K562 (cell line): ENCODE measurements around the gene B3GALT4. TPM values are rescaled to one million over a fixed set of nuclear protein-coding genes. Genes with fewer than 3 reads are reported as not detected.

ENCODE experiments used
- ARNT ChIP-seq, 2 experiments: fragments of 450-650 bp; IDR thresholded peaks; 2 replicates each; pipeline ENCODE4 v1.6.1; 2016; ENCODE audit warnings: mild to moderate bottlenecking in 1 of 2
- FOXJ3 ChIP-seq: sonication (generic); formaldehyde crosslinking; IDR thresholded peaks from 2 replicates; pipeline ENCODE4 v1.4.0; 2020; ENCODE audit warnings: mild to moderate bottlenecking, missing genetic modification reagents
- GATAD2B ChIP-seq: fragments of 450-650 bp; IDR thresholded peaks from 2 replicates; pipeline ENCODE4 v1.6.1; 2017; ENCODE audit warnings: mild to moderate bottlenecking, borderline replicate concordance
- HNRNPUL1 ChIP-seq: fragments of 200-400 bp; formaldehyde crosslinking; IDR thresholded peaks from 2 replicates; pipeline ENCODE4 v1.6.1; 2017; ENCODE audit warnings: low read length
- KHSRP ChIP-seq: fragments of 450-650 bp; IDR thresholded peaks from 2 replicates; pipeline ENCODE4 v1.6.1; 2017
- MTA1 ChIP-seq: fragments of 450-650 bp; IDR thresholded peaks from 2 replicates; pipeline ENCODE4 v1.6.1; 2017; ENCODE audit warnings: borderline replicate concordance
- NFE2L1 ChIP-seq: fragments of 450-650 bp; IDR thresholded peaks from 2 replicates; pipeline ENCODE4 v1.6.1; 2016; ENCODE audit warnings: missing genetic modification characterization, low read depth, mild to moderate bottlenecking, missing compliant biosample characterization, moderate library complexity, borderline replicate concordance
- PHF8 ChIP-seq: fragments of 200-600 bp; sonication (generic); IDR thresholded peaks from 2 replicates; pipeline ENCODE4 v1.6.1; 2012; ENCODE audit warnings: mixed run types, mild to moderate bottlenecking, inconsistent platforms, low read length, moderate library complexity, borderline replicate concordance
- PYGO2 ChIP-seq: fragments of 450-650 bp; IDR thresholded peaks from 2 replicates; pipeline ENCODE4 v1.6.1; 2016; ENCODE audit warnings: mild to moderate bottlenecking, missing genetic modification characterization, moderate library complexity, missing compliant biosample characterization
- SMAD3 ChIP-seq: fragments of 450-650 bp; formaldehyde crosslinking; conservative IDR thresholded peaks from 2 replicates; pipeline ENCODE4 v1.4.0; 2020; ENCODE audit warnings: mild to moderate bottlenecking
- SMAD4 ChIP-seq: fragments of 250-450 bp; sonication (Bioruptor Pico); conservative IDR thresholded peaks from 2 replicates; pipeline ENCODE4 v1.8.0; 2021; ENCODE audit warnings: inconsistent platforms, mild to moderate bottlenecking, moderate library complexity
- ZNF436 ChIP-seq: fragments of 250-450, 450-650 bp; sonication (Bioruptor Pico); formaldehyde crosslinking; IDR thresholded peaks from 2 replicates; pipeline ENCODE4 v1.7.0; 2020; ENCODE audit warnings: mild to moderate bottlenecking
- ZNF644 ChIP-seq: fragments of 200-800 bp; sonication (Bioruptor generic); IDR thresholded peaks from 2 replicates; pipeline ENCODE4 v1.6.1; 2016; ENCODE audit warnings: low read depth, missing genetic modification characterization, missing compliant biosample characterization
- polyA plus RNA-seq, 8 experiments: library from polyadenylated mRNA; depleted of rRNA in 4 of 8; stranded (reverse) in 5 of 8; unstranded in 3 of 8; fragments of >200 nt; fragmentation: Nextera tagmentation in 2 of 8; fragmentation: Illumina TruSeq in 1 of 8; extraction: Ambion mirVana in 2 of 8; extraction: Trizol in 1 of 8; gene quantifications; 2 replicates each; pipeline versions ENCODE4 v1.2.1 to v1.2.3, GENCODE V29; 2011 to 2014; ENCODE audit warnings: inconsistent platforms in 1 of 8, missing spikeins in 1 of 8
- total RNA-seq, 7 experiments: library from RNA; depleted of rRNA in 6 of 7; stranded (reverse); fragments of >200 nt in 6 of 7; fragmentation: Illumina TruSeq in 2 of 7; extraction: Trizol in 2 of 7; gene quantifications; 2 replicates each; pipeline versions ENCODE4 v1.2.1 to v1.2.3, GENCODE V29; 2011 to 2021; ENCODE audit warnings: low replicate concordance in 1 of 7
- TF ChIP-seq, protein P1 (sequence below): fragments of 150-350 bp; IDR thresholded peaks from 2 replicates; pipeline ENCODE4 v1.6.1; 2014; ENCODE audit warnings: low read depth, mild to moderate bottlenecking, low read length, borderline replicate concordance
- TF ChIP-seq, protein P2 (sequence below), 2 experiments: IDR thresholded peaks; 2 replicates each; pipeline ENCODE4 v1.6.1; 2012; ENCODE audit warnings: improper control_type of control experiment in 2 of 2, low read depth in 2 of 2, low read length in 2 of 2, borderline replicate concordance in 1 of 2
- TF ChIP-seq, protein P3 (sequence below): fragments of 450-650 bp; formaldehyde crosslinking; IDR thresholded peaks from 2 replicates; pipeline ENCODE4 v1.4.0; 2022; ENCODE audit warnings: missing genetic modification characterization
- TF ChIP-seq, protein P4 (sequence below): sonication (generic); formaldehyde crosslinking; IDR thresholded peaks from 2 replicates; pipeline ENCODE4 v1.8.1; 2023; ENCODE audit warnings: mild to moderate bottlenecking, missing genetic modification reagents
- TF ChIP-seq, protein P5 (sequence below): IDR thresholded peaks from 2 replicates; pipeline ENCODE4 v1.6.1; 2016; ENCODE audit warnings: missing genetic modification characterization, missing compliant biosample characterization

B3GALT4 gene
- total and polyA plus RNA-seq, 9 of the 15 experiments (the other 6 are each of a cell fraction or from before 2014, with no cell fraction given): 0.11 to 1.3 (median 0.53) TPM; not detected in 1

DNA sequence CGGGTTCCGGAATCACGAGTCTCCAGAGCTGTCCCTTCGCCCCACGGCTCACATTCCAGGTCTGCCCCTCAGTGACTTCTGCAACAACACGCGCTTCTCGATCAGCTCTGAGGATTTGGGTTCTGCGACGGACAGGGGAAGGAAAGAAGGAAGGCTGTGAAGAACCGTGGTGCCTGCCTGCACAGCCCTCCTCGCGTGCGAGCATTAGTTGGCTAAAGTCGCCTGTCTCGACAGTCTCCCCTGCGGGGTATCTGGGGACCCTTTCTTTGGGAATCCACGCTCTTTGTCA is 28.3 kb upstream of the B3GALT4 start (continued):
- TF ChIP-seq, protein P1, sequence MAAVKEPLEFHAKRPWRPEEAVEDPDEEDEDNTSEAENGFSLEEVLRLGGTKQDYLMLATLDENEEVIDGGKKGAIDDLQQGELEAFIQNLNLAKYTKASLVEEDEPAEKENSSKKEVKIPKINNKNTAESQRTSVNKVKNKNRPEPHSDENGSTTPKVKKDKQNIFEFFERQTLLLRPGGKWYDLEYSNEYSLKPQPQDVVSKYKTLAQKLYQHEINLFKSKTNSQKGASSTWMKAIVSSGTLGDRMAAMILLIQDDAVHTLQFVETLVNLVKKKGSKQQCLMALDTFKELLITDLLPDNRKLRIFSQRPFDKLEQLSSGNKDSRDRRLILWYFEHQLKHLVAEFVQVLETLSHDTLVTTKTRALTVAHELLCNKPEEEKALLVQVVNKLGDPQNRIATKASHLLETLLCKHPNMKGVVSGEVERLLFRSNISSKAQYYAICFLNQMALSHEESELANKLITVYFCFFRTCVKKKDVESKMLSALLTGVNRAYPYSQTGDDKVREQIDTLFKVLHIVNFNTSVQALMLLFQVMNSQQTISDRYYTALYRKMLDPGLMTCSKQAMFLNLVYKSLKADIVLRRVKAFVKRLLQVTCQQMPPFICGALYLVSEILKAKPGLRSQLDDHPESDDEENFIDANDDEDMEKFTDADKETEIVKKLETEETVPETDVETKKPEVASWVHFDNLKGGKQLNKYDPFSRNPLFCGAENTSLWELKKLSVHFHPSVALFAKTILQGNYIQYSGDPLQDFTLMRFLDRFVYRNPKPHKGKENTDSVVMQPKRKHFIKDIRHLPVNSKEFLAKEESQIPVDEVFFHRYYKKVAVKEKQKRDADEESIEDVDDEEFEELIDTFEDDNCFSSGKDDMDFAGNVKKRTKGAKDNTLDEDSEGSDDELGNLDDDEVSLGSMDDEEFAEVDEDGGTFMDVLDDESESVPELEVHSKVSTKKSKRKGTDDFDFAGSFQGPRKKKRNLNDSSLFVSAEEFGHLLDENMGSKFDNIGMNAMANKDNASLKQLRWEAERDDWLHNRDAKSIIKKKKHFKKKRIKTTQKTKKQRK: no peak
- no peak for TF ChIP-seq NFE2L1 (tag)
- TF ChIP-seq PHF8: no peak
- TF ChIP-seq SMAD4: 0 out of 2 replicates have a peak, but pooled peaks have one; percentile 69
- TF ChIP-seq, protein P2, sequence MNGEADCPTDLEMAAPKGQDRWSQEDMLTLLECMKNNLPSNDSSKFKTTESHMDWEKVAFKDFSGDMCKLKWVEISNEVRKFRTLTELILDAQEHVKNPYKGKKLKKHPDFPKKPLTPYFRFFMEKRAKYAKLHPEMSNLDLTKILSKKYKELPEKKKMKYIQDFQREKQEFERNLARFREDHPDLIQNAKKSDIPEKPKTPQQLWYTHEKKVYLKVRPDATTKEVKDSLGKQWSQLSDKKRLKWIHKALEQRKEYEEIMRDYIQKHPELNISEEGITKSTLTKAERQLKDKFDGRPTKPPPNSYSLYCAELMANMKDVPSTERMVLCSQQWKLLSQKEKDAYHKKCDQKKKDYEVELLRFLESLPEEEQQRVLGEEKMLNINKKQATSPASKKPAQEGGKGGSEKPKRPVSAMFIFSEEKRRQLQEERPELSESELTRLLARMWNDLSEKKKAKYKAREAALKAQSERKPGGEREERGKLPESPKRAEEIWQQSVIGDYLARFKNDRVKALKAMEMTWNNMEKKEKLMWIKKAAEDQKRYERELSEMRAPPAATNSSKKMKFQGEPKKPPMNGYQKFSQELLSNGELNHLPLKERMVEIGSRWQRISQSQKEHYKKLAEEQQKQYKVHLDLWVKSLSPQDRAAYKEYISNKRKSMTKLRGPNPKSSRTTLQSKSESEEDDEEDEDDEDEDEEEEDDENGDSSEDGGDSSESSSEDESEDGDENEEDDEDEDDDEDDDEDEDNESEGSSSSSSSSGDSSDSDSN (IDR thresholded peaks at IDR 0.05; ENCODE audit: borderline replicate concordance in 1 of 2, low read depth in 2 of 2, low read length in 2 of 2): no peak
- TF ChIP-seq MTA1: no peak
- no peak for TF ChIP-seq SMAD3
- no peak for TF ChIP-seq HNRNPUL1
- TF ChIP-seq ARNT (IDR thresholded peaks at IDR 0.05): peak; percentile 52 to 88; a peak in 2 of 4 replicates
- TF ChIP-seq GATAD2B: no peak
- no peak for TF ChIP-seq FOXJ3 (CRISPR knock-in tag)
- TF ChIP-seq PYGO2 (tag): no peak
- no peak for TF ChIP-seq ZNF644
- TF ChIP-seq KHSRP: no peak
- TF ChIP-seq, protein P3, sequence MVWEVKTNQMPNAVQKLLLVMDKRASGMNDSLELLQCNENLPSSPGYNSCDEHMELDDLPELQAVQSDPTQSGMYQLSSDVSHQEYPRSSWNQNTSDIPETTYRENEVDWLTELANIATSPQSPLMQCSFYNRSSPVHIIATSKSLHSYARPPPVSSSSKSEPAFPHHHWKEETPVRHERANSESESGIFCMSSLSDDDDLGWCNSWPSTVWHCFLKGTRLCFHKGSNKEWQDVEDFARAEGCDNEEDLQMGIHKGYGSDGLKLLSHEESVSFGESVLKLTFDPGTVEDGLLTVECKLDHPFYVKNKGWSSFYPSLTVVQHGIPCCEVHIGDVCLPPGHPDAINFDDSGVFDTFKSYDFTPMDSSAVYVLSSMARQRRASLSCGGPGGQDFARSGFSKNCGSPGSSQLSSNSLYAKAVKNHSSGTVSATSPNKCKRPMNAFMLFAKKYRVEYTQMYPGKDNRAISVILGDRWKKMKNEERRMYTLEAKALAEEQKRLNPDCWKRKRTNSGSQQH (CRISPR knock-in tag): peak; percentile 6; the same call in 1 of the 2 replicates
- no peak for TF ChIP-seq ZNF436
- TF ChIP-seq, protein P4, sequence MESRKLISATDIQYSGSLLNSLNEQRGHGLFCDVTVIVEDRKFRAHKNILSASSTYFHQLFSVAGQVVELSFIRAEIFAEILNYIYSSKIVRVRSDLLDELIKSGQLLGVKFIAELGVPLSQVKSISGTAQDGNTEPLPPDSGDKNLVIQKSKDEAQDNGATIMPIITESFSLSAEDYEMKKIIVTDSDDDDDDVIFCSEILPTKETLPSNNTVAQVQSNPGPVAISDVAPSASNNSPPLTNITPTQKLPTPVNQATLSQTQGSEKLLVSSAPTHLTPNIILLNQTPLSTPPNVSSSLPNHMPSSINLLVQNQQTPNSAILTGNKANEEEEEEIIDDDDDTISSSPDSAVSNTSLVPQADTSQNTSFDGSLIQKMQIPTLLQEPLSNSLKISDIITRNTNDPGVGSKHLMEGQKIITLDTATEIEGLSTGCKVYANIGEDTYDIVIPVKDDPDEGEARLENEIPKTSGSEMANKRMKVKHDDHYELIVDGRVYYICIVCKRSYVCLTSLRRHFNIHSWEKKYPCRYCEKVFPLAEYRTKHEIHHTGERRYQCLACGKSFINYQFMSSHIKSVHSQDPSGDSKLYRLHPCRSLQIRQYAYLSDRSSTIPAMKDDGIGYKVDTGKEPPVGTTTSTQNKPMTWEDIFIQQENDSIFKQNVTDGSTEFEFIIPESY: no peak
- TF ChIP-seq, protein P5, sequence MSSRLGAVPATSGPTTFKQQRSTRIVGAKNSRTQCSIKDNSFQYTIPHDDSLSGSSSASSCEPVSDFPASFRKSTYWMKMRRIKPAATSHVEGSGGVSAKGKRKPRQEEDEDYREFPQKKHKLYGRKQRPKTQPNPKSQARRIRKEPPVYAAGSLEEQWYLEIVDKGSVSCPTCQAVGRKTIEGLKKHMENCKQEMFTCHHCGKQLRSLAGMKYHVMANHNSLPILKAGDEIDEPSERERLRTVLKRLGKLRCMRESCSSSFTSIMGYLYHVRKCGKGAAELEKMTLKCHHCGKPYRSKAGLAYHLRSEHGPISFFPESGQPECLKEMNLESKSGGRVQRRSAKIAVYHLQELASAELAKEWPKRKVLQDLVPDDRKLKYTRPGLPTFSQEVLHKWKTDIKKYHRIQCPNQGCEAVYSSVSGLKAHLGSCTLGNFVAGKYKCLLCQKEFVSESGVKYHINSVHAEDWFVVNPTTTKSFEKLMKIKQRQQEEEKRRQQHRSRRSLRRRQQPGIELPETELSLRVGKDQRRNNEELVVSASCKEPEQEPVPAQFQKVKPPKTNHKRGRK (tag): no peak
